Adrenal gland (tissue), 5 donors: ENCODE measurements around the gene DOCK6.

ENCODE experiments used
- CTCF ChIP-seq, 6 experiments: fragments of 450-650 bp in 4 of 6; fragments of 200-600 bp in 2 of 6; sonication (generic) in 1 of 6; IDR thresholded peaks; 1 replicate in 5 of 6; 2 replicates in 1 of 6; pipeline versions ENCODE4 v1.5.1 to v1.8.0; 2016 to 2021; ENCODE audit warnings: antibody characterized with exemption in 6 of 6, mild to moderate bottlenecking in 2 of 6, moderate library complexity in 1 of 6
- POLR2A ChIP-seq, 2 donors: fragments of 450-650 bp; IDR thresholded peaks; one replicate each; pipeline ENCODE4 v1.6.1; 2017; ENCODE audit warnings: antibody characterized with exemption in 2 of 2, mild to moderate bottlenecking in 2 of 2, moderate library complexity in 1 of 2
- donor health status: DM: no; HTN: no; CAD: no.

DNA sequence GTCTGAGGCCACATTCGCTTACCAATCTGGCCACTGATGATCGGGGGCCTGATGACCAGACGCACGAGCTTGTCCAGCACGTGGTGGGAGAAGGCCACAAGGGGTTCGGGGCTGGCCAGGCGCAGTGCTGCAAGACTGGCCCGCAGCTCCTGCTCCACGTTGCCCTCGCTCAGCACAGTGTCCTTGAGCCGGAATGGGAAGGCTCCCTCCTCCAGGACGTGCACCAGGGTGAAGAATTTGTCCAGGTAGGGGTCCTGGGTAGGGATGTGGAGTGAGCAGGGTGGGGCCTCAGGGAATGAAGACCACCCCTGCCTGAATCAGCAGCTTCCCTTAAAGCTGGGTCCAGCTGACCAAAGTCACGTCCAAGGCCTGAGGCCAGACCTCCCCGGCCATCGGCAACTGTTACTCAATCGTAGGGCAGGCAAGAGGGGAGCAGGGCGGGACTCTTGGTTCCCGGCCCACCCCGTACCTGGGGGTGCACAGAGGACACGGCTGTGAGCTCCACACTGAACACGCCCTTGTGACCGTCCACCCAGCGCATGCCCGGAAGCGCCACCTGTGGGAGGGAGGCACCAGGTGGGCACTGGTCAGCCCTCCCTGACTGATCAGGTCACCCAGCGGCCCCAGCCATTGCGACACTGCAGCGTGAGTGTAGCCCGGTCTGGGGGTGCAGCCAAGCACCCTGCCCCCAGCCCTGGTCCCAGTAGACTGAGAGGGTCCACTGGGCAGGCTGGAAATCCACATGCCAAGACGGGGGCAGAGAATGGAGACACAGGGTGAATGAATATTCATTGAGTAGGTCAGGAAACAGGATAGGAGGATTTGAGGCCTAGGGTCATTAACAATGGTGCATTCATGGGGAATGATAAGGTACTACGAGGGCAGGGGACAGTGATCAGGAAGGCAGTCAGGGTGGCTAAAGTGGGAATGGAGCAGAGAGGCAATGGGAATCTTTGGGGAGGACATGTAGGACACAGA lies 25.7 kb downstream of the DOCK6 start:
- TF ChIP-seq POLR2A (IDR thresholded peaks at IDR 0.05) (no peak), CTCF (IDR thresholded peaks at IDR 0.05) (no peak)
